Measurements from ENCODE around the gene SCRN1.

DNA sequence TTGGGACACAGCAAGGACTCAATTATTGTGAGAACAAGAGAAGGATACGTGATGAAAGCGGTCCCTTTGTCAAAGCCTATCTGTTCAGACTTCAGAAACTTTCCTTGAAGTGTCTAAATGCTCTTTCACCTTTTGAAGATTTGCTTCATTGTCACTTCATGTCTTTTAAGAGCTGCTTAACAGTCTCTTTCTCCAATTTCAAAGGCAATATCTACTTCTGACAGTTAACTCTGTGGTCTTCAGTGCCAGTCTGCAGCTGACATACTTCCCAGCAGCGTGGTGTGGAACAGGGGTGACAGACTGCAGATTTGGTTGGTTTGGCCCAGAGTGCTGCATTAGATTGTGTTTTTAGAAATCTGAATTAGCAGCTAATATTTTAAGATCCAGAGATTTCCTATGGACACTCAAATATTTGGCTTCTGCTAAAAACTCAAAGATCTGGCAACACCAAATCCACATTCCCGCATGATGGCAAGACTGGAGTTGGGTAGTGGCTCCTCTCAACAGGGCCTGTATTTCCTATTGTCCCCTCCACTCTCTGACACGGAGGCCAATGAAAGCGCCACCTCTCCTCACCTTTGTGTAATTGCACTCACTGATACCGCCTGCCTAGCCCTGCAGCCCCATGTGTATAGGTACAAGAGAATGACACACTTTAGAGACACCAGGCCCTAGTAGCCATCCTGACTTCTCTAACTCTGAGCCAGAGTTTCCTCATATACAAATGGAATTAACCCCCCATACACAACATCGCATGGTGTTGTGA is 11.5 kb downstream of the SCRN1 start:
- TF ChIP-seq POLR2A (IDR thresholded peaks at IDR 0.05) (no peak), POLR2AphosphoS5 (IDR thresholded peaks at IDR 0.05) (no peak)
- TF ChIP-seq, protein P1, sequence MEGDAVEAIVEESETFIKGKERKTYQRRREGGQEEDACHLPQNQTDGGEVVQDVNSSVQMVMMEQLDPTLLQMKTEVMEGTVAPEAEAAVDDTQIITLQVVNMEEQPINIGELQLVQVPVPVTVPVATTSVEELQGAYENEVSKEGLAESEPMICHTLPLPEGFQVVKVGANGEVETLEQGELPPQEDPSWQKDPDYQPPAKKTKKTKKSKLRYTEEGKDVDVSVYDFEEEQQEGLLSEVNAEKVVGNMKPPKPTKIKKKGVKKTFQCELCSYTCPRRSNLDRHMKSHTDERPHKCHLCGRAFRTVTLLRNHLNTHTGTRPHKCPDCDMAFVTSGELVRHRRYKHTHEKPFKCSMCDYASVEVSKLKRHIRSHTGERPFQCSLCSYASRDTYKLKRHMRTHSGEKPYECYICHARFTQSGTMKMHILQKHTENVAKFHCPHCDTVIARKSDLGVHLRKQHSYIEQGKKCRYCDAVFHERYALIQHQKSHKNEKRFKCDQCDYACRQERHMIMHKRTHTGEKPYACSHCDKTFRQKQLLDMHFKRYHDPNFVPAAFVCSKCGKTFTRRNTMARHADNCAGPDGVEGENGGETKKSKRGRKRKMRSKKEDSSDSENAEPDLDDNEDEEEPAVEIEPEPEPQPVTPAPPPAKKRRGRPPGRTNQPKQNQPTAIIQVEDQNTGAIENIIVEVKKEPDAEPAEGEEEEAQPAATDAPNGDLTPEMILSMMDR (IDR thresholded peaks at IDR 0.05): no peak

All from prostate gland (tissue), 2 donors.